Measurements from ENCODE around the gene TLE6.
"Not testable (repeated sequence)": the region's sequence is repeated elsewhere in the genome, so short reads cannot be mapped to it uniquely, and the experiment has no call there.

TLE6 gene

GRCh38 chr19:2977001-2977745 is at the start of gene TLE6:
TLE6 (plus strand) TSS chr19:2977564; CDS start chr19:2978234, 670 bp downstream.
- peak; percentile 98 for DNase-seq

- DNase-seq, result peak; percentile 17
Measured at GRCh38 chr19:2933490-2933910, 43.9 kb upstream of the TLE6 start.

- DNase-seq, result not testable (repeated sequence)
Measured at GRCh38 chr19:2935863-2936262, 41.5 kb upstream of the TLE6 start.

- no peak for DNase-seq
Measured at GRCh38 chr19:2942928-2943640, 34.3 kb upstream of the TLE6 start.

- DNase-seq, result no peak
Measured at GRCh38 chr19:2944403-2944774, 33.0 kb upstream of the TLE6 start.

GRCh38 chr19:2944775-2945574 is 32.4 kb upstream of the TLE6 start, which contains the start of gene ZNF77:
ZNF77 (minus strand) TSS chr19:2944971; CDS start chr19:2944840, 131 bp downstream.
- DNase-seq, result peak; percentile 100

GRCh38 chr19:2945575-2946184 is 31.7 kb upstream of the TLE6 start:
- DNase-seq, result peak; percentile 22

- no peak for DNase-seq
Measured at GRCh38 chr19:2949939-2950285, 27.5 kb upstream of the TLE6 start.

- peak; percentile 100 for DNase-seq
Measured at GRCh38 chr19:2950286-2951124, 26.9 kb upstream of the TLE6 start.

- DNase-seq, result no peak
Measured at GRCh38 chr19:2952953-2953481, 24.3 kb upstream of the TLE6 start.

- no peak for DNase-seq
Measured at GRCh38 chr19:2957160-2957559, 20.2 kb upstream of the TLE6 start.

GRCh38 chr19:2960120-2960519 is 17.2 kb upstream of the TLE6 start:
- DNase-seq, result no peak

GRCh38 chr19:2962018-2962670 is 15.2 kb upstream of the TLE6 start:
- DNase-seq, result peak; percentile 97

- no peak for DNase-seq
Measured at GRCh38 chr19:2963122-2963521, 14.2 kb upstream of the TLE6 start.

- not testable (repeated sequence) for DNase-seq
Measured at GRCh38 chr19:2963631-2964030, 13.7 kb upstream of the TLE6 start.

- no peak for DNase-seq
Measured at GRCh38 chr19:2964874-2965273, 12.5 kb upstream of the TLE6 start.

- no peak for DNase-seq
Measured at GRCh38 chr19:2967972-2968371, 9.4 kb upstream of the TLE6 start.

GRCh38 chr19:2969104-2969504 is 8.3 kb upstream of the TLE6 start:
- peak; percentile 78 for DNase-seq

GRCh38 chr19:2970201-2970835 is 7.0 kb upstream of the TLE6 start:
- no peak for DNase-seq

GRCh38 chr19:2973229-2973628 is 4.1 kb upstream of the TLE6 start:
- no peak for DNase-seq
